HG03025 (cell line): Measurements from ENCODE around the gene SCT.

Source experiments
- ATAC-seq: cut with Tn5 transposase; IDR thresholded peaks from one replicate; pipeline ENCODE4 v1.9.1; 2021; ENCODE audit warnings: mild to moderate bottlenecking, moderate library complexity; ENCODE audit not compliant: unreplicated experiment, low FRiP score

The SCT gene

DNA sequence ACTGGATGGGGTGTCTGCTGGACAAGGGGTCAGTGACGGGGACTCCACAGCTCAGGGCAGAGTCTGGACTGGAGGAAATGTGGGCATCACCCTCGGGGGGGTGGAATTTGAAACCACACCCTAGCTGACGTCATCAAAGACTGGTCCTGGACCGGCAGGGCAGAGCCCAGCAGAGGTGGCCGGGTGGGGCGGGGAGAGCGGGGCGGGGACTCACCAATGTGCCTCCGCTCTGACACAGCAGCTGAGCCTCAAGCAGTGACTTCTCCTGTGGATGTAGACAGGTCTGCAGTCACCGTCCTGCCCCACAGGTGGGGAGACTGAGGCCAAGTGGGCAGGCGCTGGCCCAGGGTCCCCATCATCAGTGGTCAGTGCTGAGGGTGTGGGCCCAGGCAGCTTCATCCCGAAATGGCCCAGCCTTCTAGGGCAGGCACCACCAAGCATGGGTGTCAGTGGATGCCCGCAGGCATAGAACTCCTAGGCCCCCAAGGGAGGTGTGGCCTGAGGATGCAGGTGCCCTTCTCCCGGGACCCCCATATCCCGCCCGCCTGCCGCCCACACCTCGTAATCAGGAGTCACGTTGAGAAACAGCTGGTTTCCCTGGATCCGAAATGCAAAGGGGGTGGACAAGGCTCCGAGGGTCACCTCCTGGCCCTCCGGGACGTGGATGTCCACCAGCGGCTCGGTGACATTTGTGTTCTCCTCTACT lies 2.8 kb downstream of the SCT start:
- ATAC-seq: no peak

DNA sequence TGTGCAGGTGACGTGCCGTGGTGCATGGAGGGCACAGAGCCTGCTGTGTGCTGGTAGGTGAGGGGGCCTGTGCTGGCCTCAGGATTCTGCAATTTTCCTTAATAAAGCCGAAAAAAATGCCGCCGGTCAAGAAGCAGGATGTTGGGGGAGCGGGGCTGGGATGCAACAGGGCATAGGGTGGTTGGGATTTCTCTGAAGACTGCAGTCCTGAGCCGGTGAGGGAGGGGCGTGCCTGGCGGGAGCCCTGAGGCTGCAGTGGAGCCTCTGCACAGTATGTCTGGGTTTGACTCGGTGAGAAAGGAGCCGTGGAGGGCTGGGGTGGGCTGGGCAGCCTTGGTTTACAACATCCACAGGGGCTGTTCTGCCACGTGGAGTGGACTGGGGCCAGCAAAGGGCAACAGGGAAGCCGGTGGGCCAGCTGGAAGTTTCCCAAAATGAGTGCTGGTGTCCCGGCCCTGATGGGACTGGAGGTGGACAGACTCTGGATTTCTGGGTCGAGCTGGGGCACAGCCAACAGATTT lies 3.6 kb downstream of the SCT start:
- no peak for ATAC-seq

DNA sequence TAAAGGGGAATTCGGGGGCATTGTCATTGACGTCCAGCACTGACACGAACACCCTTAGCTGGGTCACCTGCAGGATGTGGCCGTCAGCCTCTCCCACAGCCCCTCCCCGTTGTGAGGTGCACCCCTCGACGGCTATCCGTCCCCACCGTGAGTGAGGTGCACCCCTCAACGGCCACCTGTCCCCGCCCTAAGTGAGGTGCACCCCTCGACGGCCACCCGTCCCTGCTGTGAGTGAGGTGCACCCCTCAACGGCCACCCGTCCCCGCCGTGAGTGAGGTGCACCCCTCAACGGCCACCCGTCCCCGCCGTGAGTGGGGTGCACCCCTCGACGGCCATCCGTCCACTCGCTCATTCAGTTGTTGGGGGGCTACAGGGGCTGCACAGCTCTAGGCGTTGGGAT lies 5.1 kb downstream of the SCT start:
- ATAC-seq: no peak

DNA sequence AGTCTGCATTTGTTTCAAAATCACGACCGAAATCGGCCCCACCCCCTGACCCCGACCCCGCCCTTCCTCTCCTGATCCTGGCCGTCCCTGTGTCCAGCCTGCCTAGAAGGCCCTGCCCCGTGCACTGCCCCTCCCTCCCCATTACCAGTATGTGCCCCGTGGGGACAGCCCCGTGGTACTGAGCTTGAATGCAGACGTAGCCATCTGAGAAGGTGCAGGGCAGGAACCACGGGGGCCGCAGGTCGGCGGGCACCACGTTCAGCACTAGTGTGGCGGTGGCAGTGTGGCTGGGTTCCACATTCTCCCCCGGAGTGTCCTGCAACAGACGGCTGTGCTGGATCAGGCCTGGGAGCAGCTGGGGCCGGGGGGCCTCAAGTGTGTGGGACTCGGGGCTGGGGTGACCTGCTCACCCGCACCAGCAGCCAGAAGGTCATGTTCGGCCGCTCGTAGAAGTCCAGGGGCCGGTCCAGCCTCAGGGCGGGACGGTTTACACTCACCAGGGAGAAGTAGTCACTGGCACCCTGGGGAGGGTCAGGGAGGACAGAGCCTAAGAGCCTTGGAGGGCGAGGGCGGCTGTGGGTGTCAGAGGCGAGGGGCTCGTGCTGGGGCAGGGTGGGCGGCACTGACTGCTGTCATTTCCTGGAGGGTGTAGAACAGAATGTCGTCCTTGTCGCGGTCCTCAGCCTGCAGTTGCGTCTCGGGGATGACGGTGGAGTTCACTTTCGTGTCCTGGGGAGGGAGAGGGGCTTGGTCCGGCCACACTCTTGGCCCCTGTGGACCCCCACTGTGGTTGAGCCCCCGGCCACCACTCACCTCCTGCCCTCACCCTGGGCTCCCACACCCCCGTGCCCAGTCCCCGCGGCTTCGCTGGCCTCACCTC lies 5.8 kb downstream of the SCT start:
- ATAC-seq: no peak

DNA sequence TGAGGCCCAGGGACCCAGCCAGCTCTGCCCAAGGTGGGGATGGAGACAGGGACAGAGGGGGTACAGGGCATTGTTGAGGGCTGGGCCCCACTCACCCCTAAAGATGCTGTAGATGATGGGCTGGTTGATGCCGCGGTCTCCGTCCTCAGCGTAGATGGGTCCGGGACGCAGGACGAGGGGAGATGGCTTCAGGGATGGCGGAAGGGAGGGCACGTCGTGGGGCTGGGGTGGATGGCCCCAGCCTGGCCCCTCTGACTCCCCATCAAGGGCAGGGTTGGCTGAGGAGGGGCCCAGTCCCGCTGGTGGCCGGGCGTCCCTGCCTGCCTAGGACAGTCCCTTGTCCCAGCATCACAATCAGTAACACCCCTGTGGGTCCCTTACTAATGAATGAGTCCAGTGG lies 6.8 kb downstream of the SCT start:
- ATAC-seq: no peak

DNA sequence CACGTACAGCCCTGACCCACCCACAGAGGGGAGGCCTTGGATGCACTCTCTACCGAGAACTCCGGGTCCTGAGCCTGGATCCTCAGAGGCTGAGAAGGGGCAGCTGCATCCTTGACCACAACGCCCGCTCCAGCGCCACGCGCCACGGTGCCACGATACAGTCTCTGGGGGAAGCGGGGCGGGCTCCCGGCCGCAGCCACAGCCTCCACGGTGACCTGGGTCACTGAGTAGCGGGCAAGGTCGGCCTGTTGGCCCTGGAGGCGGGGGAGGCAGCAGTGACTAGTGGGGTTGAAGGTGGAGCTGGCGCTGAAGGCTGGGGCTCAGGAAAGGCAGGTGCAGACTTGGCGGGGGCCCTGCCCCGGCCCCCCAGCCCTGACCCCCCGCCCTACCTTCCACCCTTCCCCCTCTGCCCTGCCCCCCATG lies 7.3 kb downstream of the SCT start:
- ATAC-seq: no peak

DNA sequence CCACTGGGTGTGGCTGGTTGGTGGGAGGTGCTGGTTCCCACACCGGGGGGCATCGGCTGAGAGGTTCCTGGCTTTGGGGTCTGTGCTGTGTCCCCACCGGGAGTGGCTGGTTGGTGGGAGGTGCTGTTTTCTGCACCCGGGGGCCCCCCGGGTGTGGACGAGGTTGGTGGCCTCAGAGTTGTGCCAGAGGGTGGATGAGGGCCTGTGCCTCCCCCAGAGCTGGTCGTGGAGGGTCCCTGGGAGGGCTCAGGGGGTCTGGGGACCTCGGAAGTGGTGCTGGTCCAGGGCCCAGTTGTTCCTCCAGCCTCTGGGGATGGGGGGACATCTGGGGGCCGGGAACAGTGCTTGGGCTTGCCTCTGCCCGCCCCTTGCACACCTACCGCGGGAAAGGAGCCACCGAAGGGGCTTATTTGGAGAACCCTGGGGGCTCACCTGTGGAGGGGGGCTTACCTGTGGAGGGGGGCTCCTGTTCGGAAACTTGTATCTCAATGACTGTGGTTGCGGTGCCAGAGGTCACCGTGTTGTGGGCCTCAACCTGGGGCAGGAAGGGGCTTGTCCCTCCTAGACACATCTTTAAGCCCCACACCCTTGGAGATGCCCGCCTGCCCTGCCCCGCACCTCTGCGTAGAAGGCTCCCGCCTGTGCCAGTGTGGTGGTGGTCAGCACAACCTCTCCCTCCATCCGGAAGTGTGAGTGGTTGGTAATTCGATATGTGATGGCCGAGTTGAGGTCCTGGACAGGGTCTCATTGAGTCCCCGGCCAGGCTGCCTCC lies 7.9 kb downstream of the SCT start:
- ATAC-seq: no peak

DNA sequence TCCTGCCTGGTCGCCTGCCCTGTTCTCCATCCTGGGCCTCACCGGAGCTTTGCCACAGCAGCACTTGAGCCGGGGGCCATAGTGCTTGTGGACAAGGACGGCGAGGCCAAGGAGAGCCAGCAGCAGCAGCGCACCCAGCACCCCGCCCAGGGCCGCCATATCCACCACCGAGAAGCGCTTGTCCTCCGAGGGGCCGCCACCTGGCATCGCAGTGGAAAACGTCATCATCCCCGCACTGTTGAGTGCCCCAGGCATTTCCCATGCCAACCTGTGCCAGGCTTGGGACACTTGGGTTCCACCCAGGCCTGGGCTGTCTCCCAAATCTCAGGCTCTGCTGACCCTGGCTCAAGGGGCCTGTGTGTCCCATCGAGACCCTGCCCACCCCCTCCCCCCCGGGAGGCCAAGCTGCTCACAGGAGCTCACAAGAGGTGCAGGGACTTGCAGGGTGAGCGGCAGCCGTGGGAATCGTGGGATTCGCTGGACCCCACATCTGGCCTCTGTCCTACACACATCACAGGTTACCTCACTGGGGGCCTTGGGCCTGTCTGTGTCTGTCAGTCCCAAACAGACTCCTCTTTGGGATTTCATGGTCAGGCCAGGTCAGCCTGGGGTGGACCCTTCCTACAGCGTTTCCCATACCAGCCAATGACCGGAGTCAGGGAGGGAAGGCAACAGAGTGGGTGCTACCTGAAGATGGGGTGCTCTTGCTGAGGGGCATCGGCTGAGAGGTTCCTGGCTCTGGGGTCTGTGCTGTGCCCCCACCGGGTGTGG lies 8.9 kb downstream of the SCT start:
- no peak for ATAC-seq

DNA sequence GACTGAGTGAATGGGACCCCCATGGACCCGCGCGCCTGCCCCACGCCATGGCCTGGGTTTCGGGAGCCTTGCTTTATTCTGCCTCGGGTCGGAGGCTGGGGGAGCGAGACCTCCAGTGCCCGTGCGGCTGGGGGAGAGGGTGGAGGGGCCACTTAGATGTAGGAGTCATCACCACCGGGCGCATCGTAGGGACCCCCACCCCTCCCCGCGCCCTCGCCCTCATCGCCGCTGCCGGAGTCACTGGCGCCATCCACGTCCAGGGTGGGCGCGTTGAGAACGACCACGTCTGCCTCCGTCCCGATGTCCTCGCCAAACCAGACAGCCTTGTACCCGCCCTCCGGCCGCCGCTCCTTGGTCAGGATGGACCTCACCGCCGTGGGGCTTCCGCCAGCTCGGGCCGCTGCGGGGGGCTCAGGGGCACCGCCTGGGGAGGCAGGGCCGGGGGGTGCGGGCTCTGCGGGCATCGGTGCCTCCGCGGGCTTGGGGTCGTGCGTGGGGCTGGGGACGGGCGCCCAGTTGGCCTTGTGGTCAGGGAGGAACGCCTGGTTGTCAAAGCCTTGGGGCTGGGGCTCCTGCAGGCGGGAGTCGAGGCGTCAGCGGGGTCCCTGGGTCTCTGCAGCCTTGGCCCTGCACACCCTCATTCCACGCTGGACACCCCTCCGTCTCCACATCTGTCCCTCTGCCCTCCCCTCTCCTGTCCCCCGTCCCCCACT lies 9.6 kb downstream of the SCT start:
- no peak for ATAC-seq

DNA sequence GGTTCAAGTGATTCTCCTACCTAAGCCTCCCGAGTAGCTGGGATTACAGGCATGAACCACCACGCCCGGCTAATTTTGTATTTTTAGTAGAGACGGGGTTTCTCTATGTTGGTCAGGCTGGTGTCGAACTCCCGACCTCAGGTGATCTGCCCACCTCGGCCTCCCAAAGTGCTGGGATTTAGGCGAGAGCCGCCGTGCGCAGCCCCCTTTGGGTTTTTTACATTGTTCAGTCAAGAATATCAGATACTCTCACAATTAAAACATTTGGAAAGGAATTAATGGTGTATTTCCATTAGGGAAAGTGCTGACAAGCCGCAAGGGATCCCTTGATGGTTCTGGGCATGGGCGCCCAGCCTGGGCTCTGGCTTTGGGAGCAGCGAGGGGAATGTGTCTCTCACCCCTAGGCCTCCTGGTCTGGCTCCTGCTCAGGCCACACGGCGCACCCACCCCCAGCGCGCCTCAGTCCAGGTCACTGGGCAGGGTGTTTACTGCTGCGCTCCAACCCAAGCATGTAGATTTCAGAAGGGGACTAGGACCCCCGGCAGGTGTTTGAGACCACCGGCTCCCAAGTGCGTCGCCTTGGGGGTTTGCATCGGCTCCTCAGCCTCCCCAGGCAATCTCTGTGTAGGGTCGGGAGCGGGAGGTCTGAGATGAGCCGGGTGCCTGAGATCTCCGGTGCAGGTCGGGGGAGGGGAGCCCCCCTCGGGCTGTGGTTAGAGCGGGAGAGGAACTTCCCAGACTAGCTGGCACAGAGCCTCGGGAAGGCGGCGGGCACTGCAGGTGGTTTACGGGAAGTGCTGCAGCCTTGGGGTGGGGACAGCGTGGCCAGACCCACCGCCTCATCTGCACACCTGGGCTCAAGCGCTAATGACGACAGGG lies 10.4 kb downstream of the SCT start:
- ATAC-seq: no peak

DNA sequence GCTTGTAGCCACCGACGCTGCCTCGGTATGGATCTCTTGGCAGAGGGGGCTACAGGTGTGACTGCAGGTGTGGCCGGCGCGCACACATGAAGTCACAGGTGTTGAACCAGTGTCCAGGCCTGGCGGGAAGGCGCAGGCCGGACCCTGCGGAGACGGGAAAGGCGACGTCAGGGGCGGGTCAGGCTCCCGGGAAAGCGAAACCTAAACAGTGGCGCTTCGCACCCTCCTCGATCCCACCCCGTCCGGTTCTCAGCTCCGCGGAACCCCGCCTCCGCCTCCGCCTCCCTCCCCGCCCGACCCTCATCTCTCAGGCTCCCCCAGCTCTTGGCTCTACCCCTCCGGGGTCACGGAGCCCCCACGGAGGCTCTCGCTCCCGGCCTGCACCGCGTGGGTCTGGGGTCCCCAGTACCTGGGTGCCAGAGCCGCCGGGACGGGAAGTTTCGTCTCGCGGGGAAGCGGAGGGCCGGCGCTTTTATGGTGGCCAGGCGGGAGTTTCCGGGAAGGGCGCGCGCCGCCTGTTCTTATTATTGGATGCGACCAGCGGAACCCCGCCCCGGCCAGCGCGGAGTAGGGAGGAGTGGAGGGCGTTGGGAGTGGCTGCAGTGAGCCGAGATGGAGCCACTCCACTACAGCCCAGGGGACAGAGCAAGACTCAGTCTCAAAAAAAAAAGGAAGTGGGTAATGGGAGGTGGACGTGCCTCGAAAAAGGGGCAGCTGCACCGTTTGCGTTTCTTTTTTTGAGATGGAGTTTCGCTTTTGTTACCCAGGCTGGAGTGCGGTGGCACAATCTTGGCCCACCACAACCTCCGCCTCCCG lies 11.3 kb downstream of the SCT start, which contains the start of gene IRF7:
IRF7 (minus strand) TSS at position 447 of the 816 bp plus-strand sequence. CDS start 586 bp downstream, outside the sequence.
- ATAC-seq: peak; percentile 66

DNA sequence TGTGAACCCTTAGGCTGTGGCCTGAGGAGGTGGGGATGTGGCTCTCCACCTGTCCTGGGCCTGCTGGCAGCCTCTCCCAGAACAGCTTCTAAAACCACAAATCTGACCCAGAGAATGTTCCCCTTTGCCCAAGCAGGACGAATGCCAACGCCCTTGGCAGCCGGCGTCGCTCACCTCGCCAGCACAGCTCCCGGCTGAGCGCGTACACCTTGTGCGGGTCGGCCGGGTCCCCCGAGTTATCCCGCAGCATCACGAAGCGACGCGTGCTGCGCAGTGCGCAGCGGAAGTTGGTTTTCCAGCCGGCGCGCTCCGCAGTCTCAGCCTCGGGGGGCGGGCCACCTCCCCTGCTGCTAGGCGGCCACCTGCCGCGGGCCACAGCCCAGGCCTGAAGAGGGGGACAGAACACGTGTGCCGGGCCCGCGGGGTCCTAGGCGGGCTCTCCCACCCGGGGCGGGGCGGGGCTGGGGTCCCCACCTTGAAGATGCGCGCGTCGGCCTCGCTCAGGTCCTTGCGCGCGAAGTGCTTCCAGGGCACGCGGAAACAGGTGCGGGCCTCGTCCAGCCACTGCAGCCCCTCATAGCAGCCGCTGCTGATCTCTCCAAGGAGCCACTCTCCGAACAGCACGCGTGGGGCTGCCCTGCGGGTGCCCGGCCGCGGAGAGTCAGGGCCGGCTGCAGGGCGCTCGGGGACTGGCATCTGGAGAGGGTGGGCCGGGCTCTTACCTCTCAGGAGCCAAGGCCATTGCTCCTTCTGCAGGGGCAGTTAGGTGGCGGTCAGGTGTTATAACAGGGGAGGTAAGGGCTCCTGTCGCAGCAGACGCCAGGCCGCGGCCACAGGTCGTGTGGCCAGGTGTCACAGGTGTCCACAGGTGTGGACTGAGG lies 12.1 kb downstream of the SCT start:
- ATAC-seq: peak; percentile 4

DNA sequence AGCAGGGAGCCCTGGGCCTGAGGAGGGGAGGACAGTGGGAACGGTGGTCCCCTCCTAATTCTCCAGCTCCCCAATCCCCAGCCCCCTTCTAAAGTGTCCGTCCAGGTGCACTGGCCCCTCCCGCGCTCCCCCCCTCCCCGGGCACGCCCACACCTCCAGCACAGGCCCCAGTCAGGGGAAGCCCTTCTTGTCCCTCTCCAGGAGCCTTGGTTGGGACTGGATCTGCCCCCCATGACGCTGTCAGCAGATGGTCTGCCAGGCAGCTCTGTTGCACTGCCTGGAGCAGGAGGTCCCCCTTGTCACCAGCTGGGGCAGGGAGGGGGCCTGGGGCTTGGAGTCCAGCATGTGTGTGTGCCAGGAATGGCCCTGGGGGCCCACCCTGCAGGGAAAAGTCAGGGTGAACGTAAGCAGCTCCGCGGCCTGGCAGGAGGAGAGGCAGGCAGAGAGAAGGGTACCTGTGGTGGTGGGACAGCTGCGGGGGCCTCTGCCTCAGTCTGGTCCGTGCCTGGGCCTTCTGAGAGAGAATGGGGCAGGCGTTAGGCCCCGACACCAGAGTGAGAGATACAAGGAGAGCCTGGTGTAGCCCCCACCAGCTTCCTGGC lies 12.9 kb downstream of the SCT start:
- no peak for ATAC-seq

DNA sequence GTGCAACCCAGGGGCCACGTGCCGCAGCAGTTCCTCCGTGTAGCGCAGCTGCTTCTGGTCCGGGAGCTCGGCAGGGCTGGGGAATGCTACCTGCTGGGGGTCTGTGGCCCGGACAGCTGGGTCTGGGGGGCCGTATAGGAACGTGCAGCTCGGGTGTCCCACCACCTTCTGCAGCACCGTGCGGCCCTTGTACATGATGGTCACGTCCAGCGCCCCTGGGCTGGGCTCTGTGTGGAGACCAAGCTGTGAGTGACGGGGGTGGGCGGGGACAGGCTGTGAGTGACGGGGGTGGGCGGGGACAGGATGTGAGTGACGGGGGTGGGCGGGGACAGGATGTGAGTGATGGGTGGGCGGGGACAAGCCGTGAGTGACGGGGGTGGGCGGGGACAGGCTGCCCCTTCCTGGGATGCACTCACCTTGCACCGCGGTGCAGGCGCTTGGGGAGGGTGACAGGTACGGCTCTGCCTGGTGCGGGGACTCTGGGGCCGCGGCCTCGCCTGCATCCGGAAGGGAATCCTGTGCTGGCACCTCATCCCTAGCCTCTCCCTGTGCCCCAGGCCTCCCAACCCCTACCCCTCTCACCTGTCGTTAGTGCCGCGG lies 13.5 kb downstream of the SCT start:
- ATAC-seq: no peak

DNA sequence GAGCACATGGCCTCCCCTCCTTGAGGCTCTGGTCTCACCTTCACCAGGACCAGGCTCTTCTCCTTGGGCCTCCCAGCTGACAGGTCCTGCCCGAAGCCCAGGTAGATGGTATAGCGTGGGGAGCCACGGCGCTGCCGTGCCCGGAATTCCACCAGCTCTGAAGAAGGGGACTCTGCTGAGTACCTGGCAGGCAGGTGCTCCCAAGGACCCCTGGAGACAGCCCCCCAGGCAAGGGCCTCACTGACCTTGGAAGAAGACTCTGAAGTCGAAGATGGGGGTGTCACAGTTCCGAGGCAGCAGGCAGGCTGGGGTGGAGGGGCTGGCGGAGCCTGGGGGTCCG lies 14.1 kb downstream of the SCT start:
- ATAC-seq: no peak
